Measurements from ENCODE around the gene HIF3A.
A peak's percentile ranks its signal among the peaks of the same experiment; 100 is the strongest.
"Not testable (repeated sequence)": the region's sequence is repeated elsewhere in the genome, so short reads cannot be mapped to it uniquely, and the experiment has no call there.

The HIF3A gene

GRCh38 chr19:46373491-46374359 lies 76.9 kb downstream of the HIF3A start:
- no peak overlapping the region for H3K4me3 Mint-ChIP-seq
- peaks cover 14% of the 10 kb centered on the region for H3K4me1 Mint-ChIP-seq (ENCODE audit: low read depth)
- peaks cover 21% of the 10 kb centered on the region for H3K36me3 Mint-ChIP-seq (ENCODE audit: low read depth)
- no peaks in the 10 kb centered on the region for H3K9me3 Mint-ChIP-seq
- H3K27me3 Mint-ChIP-seq (ENCODE audit: low read depth), result no peaks in the 10 kb centered on the region
- no peak overlapping the region for H3K27ac Mint-ChIP-seq

- Mint-ChIP-seq H3K27me3 (ENCODE audit: low read depth) (no peaks in the 10 kb centered on the region), H3K36me3 (ENCODE audit: low read depth) (peaks cover 24% of the 10 kb centered on the region), H3K4me3 (no peak overlapping the region), H3K4me1 (ENCODE audit: low read depth) (peaks cover 12% of the 10 kb centered on the region), H3K27ac (no peak overlapping the region), H3K9me3 (no peaks in the 10 kb centered on the region)
Observed at GRCh38 chr19:46374536-46375475, 78.0 kb downstream of the HIF3A start.

- peaks cover 28% of the 10 kb centered on the region for H3K36me3 Mint-ChIP-seq (ENCODE audit: low read depth)
- not testable (repeated sequence) for H3K9me3 Mint-ChIP-seq; H3K4me3 Mint-ChIP-seq; H3K27ac Mint-ChIP-seq; H3K27me3 Mint-ChIP-seq (ENCODE audit: low read depth)
- H3K4me1 Mint-ChIP-seq (ENCODE audit: low read depth), result peaks cover 12% of the 10 kb centered on the region
Observed at GRCh38 chr19:46375476-46376067, 78.7 kb downstream of the HIF3A start.

- no peak overlapping the region for H3K27ac Mint-ChIP-seq
- H3K4me3 Mint-ChIP-seq, result no peak overlapping the region
- peaks cover 6% of the 10 kb centered on the region for H3K4me1 Mint-ChIP-seq (ENCODE audit: low read depth)
- H3K36me3 Mint-ChIP-seq (ENCODE audit: low read depth), result peaks cover 33% of the 10 kb centered on the region
- H3K27me3 Mint-ChIP-seq (ENCODE audit: low read depth), result no peaks in the 10 kb centered on the region
- H3K9me3 Mint-ChIP-seq, result no peaks in the 10 kb centered on the region
Observed at GRCh38 chr19:46376241-46377153, 79.7 kb downstream of the HIF3A start.

GRCh38 chr19:46378268-46378667 lies 81.4 kb downstream of the HIF3A start:
- H3K4me1 Mint-ChIP-seq (ENCODE audit: low read depth), result no peaks in the 10 kb centered on the region
- peaks cover 43% of the 10 kb centered on the region for H3K36me3 Mint-ChIP-seq (ENCODE audit: low read depth)
- no peaks in the 10 kb centered on the region for H3K9me3 Mint-ChIP-seq
- no peaks in the 10 kb centered on the region for H3K27me3 Mint-ChIP-seq (ENCODE audit: low read depth)
- no peak overlapping the region for H3K27ac Mint-ChIP-seq
- H3K4me3 Mint-ChIP-seq, result no peak overlapping the region

- Mint-ChIP-seq H3K27me3 (ENCODE audit: low read depth) (no peaks in the 10 kb centered on the region), H3K4me3 (no peak overlapping the region), H3K9me3 (no peaks in the 10 kb centered on the region), H3K27ac (no peak overlapping the region), H3K36me3 (ENCODE audit: low read depth) (peaks cover 48% of the 10 kb centered on the region), H3K4me1 (ENCODE audit: low read depth) (no peaks in the 10 kb centered on the region)
Observed at GRCh38 chr19:46380690-46381089, 83.8 kb downstream of the HIF3A start.

GRCh38 chr19:46381346-46381745 lies 84.5 kb downstream of the HIF3A start:
- H3K9me3 Mint-ChIP-seq, result no peaks in the 10 kb centered on the region
- no peak overlapping the region for H3K4me3 Mint-ChIP-seq
- no peak overlapping the region for H3K27ac Mint-ChIP-seq
- H3K4me1 Mint-ChIP-seq (ENCODE audit: low read depth), result no peaks in the 10 kb centered on the region
- peaks cover 49% of the 10 kb centered on the region for H3K36me3 Mint-ChIP-seq (ENCODE audit: low read depth)
- H3K27me3 Mint-ChIP-seq (ENCODE audit: low read depth), result no peaks in the 10 kb centered on the region

GRCh38 chr19:46381756-46382345 lies 85.0 kb downstream of the HIF3A start:
- Mint-ChIP-seq H3K4me1 (ENCODE audit: low read depth) (no peaks in the 10 kb centered on the region), H3K9me3 (no peaks in the 10 kb centered on the region), H3K27ac (no peak overlapping the region), H3K27me3 (ENCODE audit: low read depth) (no peaks in the 10 kb centered on the region), H3K4me3 (no peak overlapping the region), H3K36me3 (ENCODE audit: low read depth) (peaks cover 47% of the 10 kb centered on the region)

- Mint-ChIP-seq H3K36me3 (ENCODE audit: low read depth) (peaks cover 46% of the 10 kb centered on the region), H3K4me3 (no peak overlapping the region), H3K27ac (no peak overlapping the region), H3K9me3 (no peaks in the 10 kb centered on the region), H3K27me3 (ENCODE audit: low read depth) (no peaks in the 10 kb centered on the region), H3K4me1 (ENCODE audit: low read depth) (no peaks in the 10 kb centered on the region)
Observed at GRCh38 chr19:46383171-46383815, 86.5 kb downstream of the HIF3A start.

- Mint-ChIP-seq H3K36me3 (ENCODE audit: low read depth) (peaks cover 51% of the 10 kb centered on the region), H3K4me3 (no peak overlapping the region), H3K4me1 (ENCODE audit: low read depth) (no peaks in the 10 kb centered on the region), H3K27ac (peak overlapping the region; percentile 49), H3K9me3 (no peaks in the 10 kb centered on the region), H3K27me3 (ENCODE audit: low read depth) (no peaks in the 10 kb centered on the region)
Observed at GRCh38 chr19:46383846-46384245, 87.0 kb downstream of the HIF3A start.

- no peak overlapping the region for H3K27ac Mint-ChIP-seq
- no peaks in the 10 kb centered on the region for H3K27me3 Mint-ChIP-seq (ENCODE audit: low read depth)
- H3K4me3 Mint-ChIP-seq, result no peak overlapping the region
- H3K36me3 Mint-ChIP-seq (ENCODE audit: low read depth), result peaks cover 56% of the 10 kb centered on the region
- H3K9me3 Mint-ChIP-seq, result peaks cover 2% of the 10 kb centered on the region
- no peaks in the 10 kb centered on the region for H3K4me1 Mint-ChIP-seq (ENCODE audit: low read depth)
Observed at GRCh38 chr19:46384396-46384795, 87.6 kb downstream of the HIF3A start.

GRCh38 chr19:46385636-46386035 lies 88.8 kb downstream of the HIF3A start:
- H3K9me3 Mint-ChIP-seq, result peaks cover 6% of the 10 kb centered on the region
- peaks cover 55% of the 10 kb centered on the region for H3K36me3 Mint-ChIP-seq (ENCODE audit: low read depth)
- H3K4me3 Mint-ChIP-seq, result no peak overlapping the region
- H3K27ac Mint-ChIP-seq, result no peak overlapping the region
- no peaks in the 10 kb centered on the region for H3K27me3 Mint-ChIP-seq (ENCODE audit: low read depth)
- no peaks in the 10 kb centered on the region for H3K4me1 Mint-ChIP-seq (ENCODE audit: low read depth)

GRCh38 chr19:46386151-46386550 lies 89.3 kb downstream of the HIF3A start:
- H3K9me3 Mint-ChIP-seq, result peaks cover 6% of the 10 kb centered on the region
- no peaks in the 10 kb centered on the region for H3K4me1 Mint-ChIP-seq (ENCODE audit: low read depth)
- no peaks in the 10 kb centered on the region for H3K27me3 Mint-ChIP-seq (ENCODE audit: low read depth)
- H3K4me3 Mint-ChIP-seq, result no peak overlapping the region
- peaks cover 50% of the 10 kb centered on the region for H3K36me3 Mint-ChIP-seq (ENCODE audit: low read depth)
- no peak overlapping the region for H3K27ac Mint-ChIP-seq
